GM12878 (cell line): ENCODE results near the gene CALB2. TPM values are rescaled to one million over a fixed set of nuclear protein-coding genes. Genes with fewer than 3 reads are reported as not detected.

Experiments
- ATAC-seq: fragments of 200-7000 bp; cut with Tn5 transposase; 3 replicates; pipeline ENCODE4 v1.9.1; 2020; ENCODE audit warnings: mild to moderate bottlenecking, moderate library complexity
- BruUV-seq: library from RNA; stranded (reverse); fragments of 400-500 nt; replicated peaks from 2 replicates; lab custom pipeline; 2021; lab: Mats Ljungman, UMichigan
- CTCF ChIA-PET: fragments of 300-600 bp; sonication (Branson Sonifier 250); formaldehyde crosslinking; extraction: SDS; loops from one replicate; lab custom pipeline; 2021; ENCODE audit warnings: inconsistent platforms; lab: Yijun Ruan, JAX
- POLR2A ChIA-PET: fragments of 350-600 bp; formaldehyde crosslinking; extraction: SDS; loops from one replicate; lab custom pipeline; 2021; ENCODE audit warnings: inconsistent platforms; lab: Charles Lee
- RAD21 ChIA-PET: fragments of 300-600 bp; sonication (Branson Sonifier 250); formaldehyde crosslinking; loops from one replicate; lab custom pipeline; 2023; ENCODE audit warnings: antibody characterized with exemption; ENCODE audit not compliant: unreplicated experiment; lab: Charles Lee
- SMC1A ChIA-PET: fragments of 300-600 bp; sonication (Branson Sonifier 250); formaldehyde crosslinking; loops from one replicate; lab custom pipeline; 2023; ENCODE audit not compliant: unreplicated experiment, uncharacterized antibody; lab: Charles Lee
- DNase-seq: peaks from one replicate; pipeline ENCODE4 v3.0.0-alpha.2; 2011; ENCODE audit warnings: low read depth, low spot score
- FAIRE-seq: peaks from 3 replicates; lab custom pipeline; 2011; peaks lifted over from hg19 to GRCh38; lab: Jason Lieb, UNC
- H2AFZ ChIP-seq: 2 replicates; pipeline ENCODE4 v1.6.0; 2011; ENCODE audit warnings: low read depth, low read length, control low read depth; ENCODE audit not compliant: control insufficient read depth
- H3K27ac ChIP-seq: 2 replicates; pipeline ENCODE4 v1.5.1; 2011; ENCODE audit warnings: control low read depth; ENCODE audit not compliant: control insufficient read depth, insufficient read depth
- H3K27me3 ChIP-seq, 2 experiments: replicated peaks in 1 of 2; 2 replicates each; pipeline versions ENCODE4 v1.6.0 to v1.6.1; 2011; ENCODE audit warnings: low read length in 1 of 2; ENCODE audit not compliant: control insufficient read depth in 2 of 2, insufficient read depth in 2 of 2
- H3K36me3 ChIP-seq, 2 experiments: 2 replicates each; pipeline ENCODE4 v1.5.1; 2011; ENCODE audit warnings: low read length in 1 of 2; ENCODE audit not compliant: control insufficient read depth in 2 of 2, insufficient read depth in 2 of 2
- H3K4me1 ChIP-seq: 2 replicates; pipeline ENCODE4 v1.6.1; 2011; ENCODE audit warnings: mild to moderate bottlenecking, low read length, moderate library complexity, mixed read lengths; ENCODE audit not compliant: control insufficient read depth, insufficient read depth
- H3K4me2 ChIP-seq: 2 replicates; pipeline ENCODE4 v1.6.0; 2011; ENCODE audit warnings: control low read depth; ENCODE audit not compliant: control insufficient read depth, insufficient read depth
- H3K4me3 ChIP-seq: fragments of 200-600 bp; sonication (generic); 2 replicates; pipeline ENCODE4 v1.5.1; 2016
- H3K79me2 ChIP-seq: 2 replicates; pipeline ENCODE4 v1.6.0; 2011; ENCODE audit warnings: low read length; ENCODE audit not compliant: control insufficient read depth, insufficient read depth
- H3K9ac ChIP-seq: 2 replicates; pipeline ENCODE4 v1.8.0; 2011; ENCODE audit warnings: low read length, control low read depth, mixed read lengths; ENCODE audit not compliant: control insufficient read depth, insufficient read depth
- H3K9me3 ChIP-seq: replicated peaks from 3 replicates; pipeline ENCODE4 v1.5.1; 2011; ENCODE audit warnings: mild to moderate bottlenecking, low read length; ENCODE audit not compliant: control insufficient read depth, insufficient read depth
- H4K20me1 ChIP-seq: 2 replicates; pipeline ENCODE4 v1.6.0; 2011; ENCODE audit not compliant: control insufficient read depth, insufficient read depth
- BCLAF1 ChIP-seq: fragments of 450-650 bp; IDR thresholded peaks from 2 replicates; pipeline ENCODE4 v1.6.1; 2017; ENCODE audit warnings: antibody characterized with exemption, mild to moderate bottlenecking, moderate library complexity
- BRCA1 ChIP-seq: IDR thresholded peaks from 2 replicates; pipeline ENCODE4 v1.6.1; 2011; ENCODE audit warnings: low read depth, low read length, improper control_type of control experiment
- E4F1 ChIP-seq: fragments of 450-650 bp; IDR thresholded peaks from 2 replicates; pipeline ENCODE4 v1.6.1; 2018; ENCODE audit warnings: borderline replicate concordance, mild to moderate bottlenecking; ENCODE audit not compliant: partially characterized antibody
- EED ChIP-seq: sonication (generic); IDR thresholded peaks from 2 replicates; pipeline ENCODE4 v1.6.1; 2016; ENCODE audit warnings: antibody characterized with exemption, low read depth
- EP300 ChIP-seq, 2 experiments: fragments of 150-350 bp in 1 of 2; IDR thresholded peaks; 2 replicates each; pipeline ENCODE4 v1.6.1; 2011 to 2012; ENCODE audit warnings: low read depth in 2 of 2, low read length in 2 of 2, borderline replicate concordance in 1 of 2, improper control_type of control experiment in 1 of 2, inconsistent platforms in 1 of 2; ENCODE audit not compliant: control insufficient read depth in 1 of 2
- EZH2 ChIP-seq: IDR thresholded peaks from 2 replicates; pipeline ENCODE4 v1.6.1; 2012; ENCODE audit warnings: low read depth, mild to moderate bottlenecking, control low read depth, inconsistent platforms, low read length, borderline replicate concordance; ENCODE audit not compliant: control insufficient read depth
- MAX ChIP-seq: IDR thresholded peaks from 2 replicates; pipeline ENCODE4 v1.6.1; 2012; ENCODE audit warnings: low read depth, low read length, improper control_type of control experiment
- MXI1 ChIP-seq: fragments of 150-350 bp; IDR thresholded peaks from 2 replicates; pipeline ENCODE4 v1.6.1; 2011; ENCODE audit warnings: low read depth, mild to moderate bottlenecking, inconsistent platforms, low read length, improper control_type of control experiment
- PAX8 ChIP-seq: fragments of 450-650 bp; IDR thresholded peaks from 2 replicates; pipeline ENCODE4 v1.6.1; 2017; ENCODE audit warnings: mild to moderate bottlenecking, moderate library complexity
- RAD51 ChIP-seq: fragments of 450-650 bp; IDR thresholded peaks from 2 replicates; pipeline ENCODE4 v1.6.1; 2016; ENCODE audit warnings: moderate library complexity, mild to moderate bottlenecking, inconsistent platforms
- TAF1 ChIP-seq: IDR thresholded peaks from 2 replicates; pipeline ENCODE4 v1.6.1; 2011; ENCODE audit warnings: mild to moderate bottlenecking, low read depth, low read length, borderline replicate concordance
- USF1 ChIP-seq: IDR thresholded peaks from 2 replicates; pipeline ENCODE4 v1.6.1; 2011; ENCODE audit warnings: borderline replicate concordance, low read depth, mild to moderate bottlenecking, moderate library complexity, mixed read lengths, low read length; ENCODE audit not compliant: insufficient read depth; ENCODE audit errors: extremely low read length
- ZBTB40 ChIP-seq: fragments of 450-650 bp; IDR thresholded peaks from 2 replicates; pipeline ENCODE4 v1.6.1; 2016; ENCODE audit warnings: mild to moderate bottlenecking, moderate library complexity, borderline replicate concordance
- WGBS: methylation state at CpG from one replicate; pipeline ENCODE4 v1.1.6; 2016; ENCODE audit warnings: low lambda C conversion rate; ENCODE audit not compliant: insufficient replicate concordance, insufficient coverage; ENCODE audit errors: missing lambda C conversion rate; 5-methylcytosine and 5-hydroxymethylcytosine counted together
- in situ Hi-C: fragments of 300-500 bp; cut with MboI; formaldehyde crosslinking; loops from 9 replicates; pipeline ENCODE4 v1.14.3; 2018; ENCODE audit warnings: mixed read lengths
- intact Hi-C: fragments of 100-400 bp; cut with micrococcal nuclease; formaldehyde crosslinking; loops from one replicate; pipeline ENCODE4 v1.14.2; 2022; ENCODE audit not compliant: unreplicated experiment
- polyA plus RNA-seq, 11 experiments: library from polyadenylated mRNA; depleted of rRNA in 4 of 11; unstranded in 6 of 11; stranded (reverse) in 5 of 11; fragments of >200 nt; fragmentation: Nextera tagmentation in 4 of 11; fragmentation: Illumina TruSeq in 1 of 11; extraction: Ambion mirVana in 4 of 11; extraction: Trizol in 1 of 11; gene quantifications; 1 replicate in 1 of 11; 2 replicates in 10 of 11; pipeline versions ENCODE4 v1.2.1 to v1.2.3, GENCODE V29; 2011 to 2016; ENCODE audit warnings: inconsistent platforms in 2 of 11, missing spikeins in 2 of 11, low read depth in 1 of 11
- total RNA-seq, 4 experiments: library from RNA; depleted of rRNA in 3 of 4; stranded (reverse); fragments of >200 nt in 3 of 4; fragmentation: Illumina TruSeq in 1 of 4; extraction: Trizol in 1 of 4; gene quantifications; 2 replicates each; pipeline versions ENCODE4 v1.2.1 to v1.2.3, GENCODE V29; 2013 to 2021

The CALB2 gene
- total and polyA plus RNA-seq, 10 of the 15 experiments (the other 5 are each of a cell fraction or from before 2014, with no cell fraction given), result not detected

GRCh38 chr16:71351558-71351901 is 7.0 kb upstream of the CALB2 start:
- whole genome bisulfite sequencing, result 16% methylated on average over 5 of the region's 5 CpGs
- BruUV-seq, result no TSS peak
- FAIRE-seq, result no peak
- TF ChIP-seq EZH2, result no peak
- TF ChIP-seq RAD51, result no peak
- no peak for TF ChIP-seq EED
- no peak for TF ChIP-seq ZBTB40
- no peak for TF ChIP-seq USF1
- TF ChIP-seq MXI1, result no peak
- TF ChIP-seq MAX, result no peak
- no peak for TF ChIP-seq BRCA1
- no peak for TF ChIP-seq PAX8
- no peak for TF ChIP-seq BCLAF1
- no peak for TF ChIP-seq EP300 (IDR thresholded peaks at IDR 0.05; ENCODE audit: borderline replicate concordance in 1 of 2, control insufficient read depth in 1 of 2, low read depth in 2 of 2, low read length in 2 of 2)
- TF ChIP-seq E4F1, result no peak
- TF ChIP-seq TAF1, result no peak

More at GRCh38 chr16:71351558-71351901, 7.0 kb upstream of the CALB2 start:
- Histone ChIP-seq H4K20me1 (no peaks in the 10 kb centered on the region), H3K36me3 (no peaks in the 10 kb centered on the region), H3K9ac (no peak overlapping the region), H3K4me1 (no peaks in the 10 kb centered on the region), H3K79me2 (no peaks in the 10 kb centered on the region), H2AFZ (no peak overlapping the region), H3K27ac (no peak overlapping the region), H3K4me3 (no peak overlapping the region), H3K9me3 (no peaks in the 10 kb centered on the region), H3K4me2 (no peak overlapping the region), H3K27me3 (no peaks in the 10 kb centered on the region; a peak in 1 of 4 replicates)
- ATAC-seq, result no peak
- CTCF ChIA-PET, result no interaction called here
- RAD21 ChIA-PET, result no interaction called here
- no peak for DNase-seq
- in situ Hi-C loops (no loop called here), intact Hi-C loops (no loop called here)
- POLR2A ChIA-PET, result interaction anchor here (0.5 kb wide), 1 partner anchor 134 kb away, joined by 4 read pairs; no protein-coding TSS in a partner anchor
- SMC1A ChIA-PET, result interaction anchor here (1.4 kb wide), 1 partner anchor 39 kb away, joined by 4 read pairs; no protein-coding TSS in a partner anchor
